RWPE1 (cell line): ENCODE data around the gene PLCB2.
A peak's percentile ranks its signal among the peaks of the same experiment; 100 is the strongest.

Experiments used
- CTCF ChIA-PET: fragments of 350-600 bp; sonication (Branson Sonifier 250); formaldehyde crosslinking; extraction: SDS; loops from one replicate; lab custom pipeline; 2021; lab: Yijun Ruan, JAX
- POLR2A ChIA-PET: fragments of 400-600 bp; formaldehyde crosslinking; extraction: SDS; loops from one replicate; lab custom pipeline; 2020; ENCODE audit warnings: antibody characterized with exemption; ENCODE audit not compliant: low non-redundant PET; lab: Yijun Ruan, JAX
- DNase-seq: peaks from one replicate; pipeline ENCODE4 v3.0.0; 2012; ENCODE audit warnings: low spot score
- H3K27ac ChIP-seq: fragments of 450-650 bp; 2 replicates; pipeline ENCODE4 v1.5.1; 2017
- CTCF ChIP-seq: fragments of 450-650 bp; conservative IDR thresholded peaks from 2 replicates; pipeline ENCODE4 v1.5.1; 2017; ENCODE audit warnings: low read depth, mild to moderate bottlenecking

Gene PLCB2

GRCh38 chr15:40329804-40330203 lies 22.1 kb upstream of the PLCB2 start:
- peak overlapping the region; percentile 32; the same call in 1 of the 2 replicates for H3K27ac ChIP-seq
- no peak for DNase-seq
- ChIA-PET POLR2A (interaction anchor here (0.9 kb wide), 1 partner anchor 12 kb away, joined by 3 read pairs; no protein-coding TSS in a partner anchor), CTCF (interaction anchor here (2.4 kb wide), 1 partner anchor 9 kb away, joined by 16 read pairs; no protein-coding TSS in a partner anchor)
- TF ChIP-seq CTCF: no peak

- ChIA-PET CTCF (interaction anchor here (1.4 to 2.4 kb wide), 3 partner anchors 10 to 39 kb away, joined by 5 to 16 read pairs (median 6); no protein-coding TSS in a partner anchor), POLR2A (interaction anchor here (0.9 to 1.1 kb wide), 2 partner anchors 13 to 40 kb away, joined by 3 read pairs; no protein-coding TSS in a partner anchor)
- DNase-seq: no peak
- no peak for TF ChIP-seq CTCF
- peak overlapping the region; percentile 66 for H3K27ac ChIP-seq
Measured at GRCh38 chr15:40328751-40329150, 21.0 kb upstream of the PLCB2 start.

- CTCF ChIA-PET: interaction anchor here (1.1 to 2.4 kb wide), 4 partner anchors 10 to 94 kb away, joined by 5 to 16 read pairs (median 7); no protein-coding TSS in a partner anchor
- H3K27ac ChIP-seq: peak overlapping the region; percentile 66
- TF ChIP-seq CTCF: no peak
- POLR2A ChIA-PET: interaction anchor here (1.1 kb wide), 1 partner anchor 41 kb away, joined by 3 read pairs; no protein-coding TSS in a partner anchor
- DNase-seq: peak; percentile 66
Measured at GRCh38 chr15:40328176-40328575, 20.4 kb upstream of the PLCB2 start.

- no peak for DNase-seq
- H3K27ac ChIP-seq: peak overlapping the region; percentile 63
- ChIA-PET CTCF (interaction anchor here (0.7 to 1.9 kb wide), 5 partner anchors 9 to 95 kb away, joined by 3 to 8 read pairs (median 4); no protein-coding TSS in a partner anchor), POLR2A (no interaction called here)
- TF ChIP-seq CTCF: no peak
Measured at GRCh38 chr15:40327457-40327856, 19.7 kb upstream of the PLCB2 start.

- H3K27ac ChIP-seq: no peak overlapping the region
- TF ChIP-seq CTCF: no peak
- ChIA-PET POLR2A (no interaction called here), CTCF (interaction anchor here (0.5 to 1.9 kb wide), 5 partner anchors 10 to 670 kb away, joined by 3 to 7 read pairs (median 5); no protein-coding TSS in a partner anchor)
- no peak for DNase-seq
Measured at GRCh38 chr15:40325700-40326099, 18.0 kb upstream of the PLCB2 start.

GRCh38 chr15:40325188-40325587 lies 17.5 kb upstream of the PLCB2 start:
- ChIA-PET CTCF (interaction anchor here (0.5 to 1.3 kb wide), 5 partner anchors 12 to 671 kb away, joined by 3 to 5 read pairs (median 4); no protein-coding TSS in a partner anchor), POLR2A (interaction anchor here (0.6 to 0.7 kb wide), 2 partner anchors 12 to 293 kb away, joined by 3 to 5 read pairs; no protein-coding TSS in a partner anchor)
- DNase-seq: no peak
- no peak for TF ChIP-seq CTCF
- no peak overlapping the region for H3K27ac ChIP-seq
